SU-DHL-6 (cell line): Measurements from ENCODE around the gene SRSF9.

Experiments
- H2AFZ ChIP-seq: fragments of 200-600 bp; sonication (generic); 2 replicates; pipeline ENCODE4 v1.6.1; 2014; ENCODE audit warnings: low read depth, mild to moderate bottlenecking, moderate library complexity, mixed read lengths, antibody characterized with exemption, low read length; ENCODE audit not compliant: severe bottlenecking
- H3F3A ChIP-seq: fragments of 200-600 bp; shearing (Covaris generic); 2 replicates; pipeline ENCODE4 v1.6.0; 2016; ENCODE audit warnings: antibody characterized with exemption, mild to moderate bottlenecking; ENCODE audit not compliant: insufficient read depth
- H3K27ac ChIP-seq: fragments of 200-600 bp; sonication (generic); 2 replicates; pipeline ENCODE4 v1.5.1; 2016; ENCODE audit warnings: low read depth, mild to moderate bottlenecking, low read length, moderate library complexity, mixed read lengths
- H3K27me3 ChIP-seq: fragments of 200-600 bp; sonication (generic), shearing (Covaris generic); 2 replicates; pipeline ENCODE4 v1.6.0; 2014; ENCODE audit warnings: mild to moderate bottlenecking, low read length
- H3K36me3 ChIP-seq: fragments of 200-600 bp; sonication (generic); 2 replicates; pipeline ENCODE4 v1.6.1; 2014; ENCODE audit warnings: mild to moderate bottlenecking, low read length, mixed read lengths
- H3K4me2 ChIP-seq: fragments of 300-600, 200-600 bp; shearing (Covaris generic), sonication (generic); 2 replicates; pipeline ENCODE4 v1.6.0; 2014; ENCODE audit warnings: low read length, low read depth, mild to moderate bottlenecking; ENCODE audit not compliant: poor library complexity, severe bottlenecking
- H3K4me3 ChIP-seq: fragments of 200-600 bp; sonication (generic); 2 replicates; pipeline ENCODE4 v1.5.1; 2014; ENCODE audit warnings: antibody characterized with exemption, low read length, mild to moderate bottlenecking, mixed read lengths; ENCODE audit not compliant: insufficient read depth, poor library complexity, severe bottlenecking
- H3K79me2 ChIP-seq: fragments of 200-600 bp; sonication (generic); 2 replicates; pipeline ENCODE4 v1.6.1; 2014; ENCODE audit warnings: mild to moderate bottlenecking, low read length, moderate library complexity; ENCODE audit not compliant: insufficient read depth
- H3K9ac ChIP-seq: fragments of 200-600 bp; sonication (generic); 2 replicates; pipeline ENCODE4 v1.7.0; 2014; ENCODE audit warnings: mild to moderate bottlenecking, low read length
- H3K9me2 ChIP-seq: fragments of 200-600 bp; sonication (generic); replicated peaks from 2 replicates; pipeline ENCODE4 v1.6.1; 2014; ENCODE audit warnings: low read length; ENCODE audit not compliant: insufficient read depth
- H3K9me3 ChIP-seq: fragments of 200-600 bp; sonication (generic); 2 replicates; pipeline ENCODE4 v1.6.1; 2014; ENCODE audit warnings: low read length, mixed read lengths; ENCODE audit not compliant: insufficient read depth
- H4K20me1 ChIP-seq: fragments of 200-600 bp; sonication (generic); 2 replicates; pipeline ENCODE4 v1.6.1; 2014; ENCODE audit warnings: low read depth, mild to moderate bottlenecking, antibody characterized with exemption, low read length, moderate library complexity, mixed read lengths
- CTCF ChIP-seq: fragments of 200-600 bp; sonication (generic); IDR thresholded peaks from one replicate; pipeline ENCODE4 v1.5.1; 2017; ENCODE audit warnings: antibody characterized with exemption, mild to moderate bottlenecking, low read length, moderate library complexity; ENCODE audit not compliant: insufficient read depth, poor library complexity, severe bottlenecking
- EZH2phosphoT487 ChIP-seq: fragments of 200-600 bp; sonication (generic), shearing (Covaris generic); conservative IDR thresholded peaks from 2 replicates; pipeline ENCODE4 v1.6.1; 2018; ENCODE audit warnings: mild to moderate bottlenecking, antibody characterized with exemption, low read length, moderate library complexity, mixed read lengths

SRSF9 gene

GRCh38 chr12:120480211-120480610 lies 10.7 kb upstream of the SRSF9 start:
- Histone ChIP-seq H3K36me3 (no peaks in the 10 kb centered on the region), H3K79me2 (no peaks in the 10 kb centered on the region), H4K20me1 (no peaks in the 10 kb centered on the region), H3F3A (no peaks in the 10 kb centered on the region), H3K4me3 (no peak overlapping the region), H3K9me2 (no peaks in the 10 kb centered on the region), H3K4me2 (no peak overlapping the region), H3K9ac (no peak overlapping the region), H3K27ac (no peak overlapping the region), H2AFZ (no peak overlapping the region), H3K27me3 (no peaks in the 10 kb centered on the region), H3K9me3 (no peaks in the 10 kb centered on the region)
- TF ChIP-seq EZH2phosphoT487 (no peak), CTCF (no peak)

- H4K20me1 ChIP-seq = no peaks in the 10 kb centered on the region
- H2AFZ ChIP-seq = no peak overlapping the region
- H3K27ac ChIP-seq = no peak overlapping the region
- no peaks in the 10 kb centered on the region for H3K9me3 ChIP-seq
- no peak overlapping the region for H3K4me3 ChIP-seq
- peaks cover 3% of the 10 kb centered on the region; the same call in 1 of the 2 replicates for H3K79me2 ChIP-seq
- H3K9me2 ChIP-seq = no peaks in the 10 kb centered on the region
- no peaks in the 10 kb centered on the region for H3F3A ChIP-seq
- TF ChIP-seq CTCF (no peak), EZH2phosphoT487 (no peak)
- H3K4me2 ChIP-seq = no peak overlapping the region
- no peaks in the 10 kb centered on the region for H3K36me3 ChIP-seq
- H3K9ac ChIP-seq = no peak overlapping the region
- no peaks in the 10 kb centered on the region for H3K27me3 ChIP-seq
Observed at GRCh38 chr12:120479458-120479857, 9.9 kb upstream of the SRSF9 start.

- no peak for TF ChIP-seq CTCF
- TF ChIP-seq EZH2phosphoT487 = no peak
- Histone ChIP-seq H3K36me3 (peaks cover 2% of the 10 kb centered on the region; the same call in 1 of the 2 replicates), H4K20me1 (no peaks in the 10 kb centered on the region), H3K79me2 (peaks cover 12% of the 10 kb centered on the region; the same call in 1 of the 2 replicates), H2AFZ (no peak overlapping the region), H3K27me3 (no peaks in the 10 kb centered on the region), H3K27ac (no peak overlapping the region), H3K9me2 (no peaks in the 10 kb centered on the region), H3K9me3 (no peaks in the 10 kb centered on the region), H3K4me3 (no peak overlapping the region), H3K4me2 (no peak overlapping the region), H3F3A (peaks cover 7% of the 10 kb centered on the region; the same call in 1 of the 2 replicates), H3K9ac (no peak overlapping the region)
Observed at GRCh38 chr12:120475643-120476042, 6.1 kb upstream of the SRSF9 start.
